Panc1 (cell line): ENCODE measurements around the gene P2RX4. TPM values are rescaled to one million over a fixed set of nuclear protein-coding genes. Genes with fewer than 3 reads are reported as not detected.

Source experiments
- ATAC-seq: fragments of 200-7000 bp; cut with Tn5 transposase; 2 replicates; pipeline ENCODE4 v1.9.1; 2020; ENCODE audit warnings: mild to moderate bottlenecking, moderate library complexity
- BruUV-seq: library from RNA; stranded (reverse); fragments of 400-500 nt; replicated peaks from 2 replicates; lab custom pipeline; 2021; lab: Mats Ljungman, UMichigan
- CTCF ChIA-PET: fragments of 300-600 bp; sonication (Branson Sonifier 250); formaldehyde crosslinking; loops from one replicate; lab custom pipeline; 2022; ENCODE audit warnings: antibody characterized with exemption; lab: Charles Lee
- POLR2A ChIA-PET: fragments of 300-600 bp; sonication (Branson Sonifier 250); formaldehyde crosslinking; loops from one replicate; lab custom pipeline; 2022; ENCODE audit warnings: antibody characterized with exemption; lab: Charles Lee
- DNase-seq: peaks from one replicate; pipeline ENCODE4 v3.0.0-alpha.2; 2010; ENCODE audit warnings: low read depth, low spot score
- H3K27ac ChIP-seq: 2 replicates; pipeline ENCODE4 v1.5.1; 2011; ENCODE audit warnings: mild to moderate bottlenecking, low read length, inconsistent platforms
- H3K27me3 ChIP-seq: fragments of 200-500 bp; sonication (Bioruptor generic); 2 replicates; pipeline ENCODE4 v1.6.0; 2014; ENCODE audit warnings: low read length, inconsistent platforms; ENCODE audit not compliant: control insufficient read depth, insufficient read depth
- H3K36me3 ChIP-seq: fragments of 200-500 bp; sonication (Bioruptor generic); 2 replicates; pipeline ENCODE4 v1.5.1; 2014; ENCODE audit warnings: inconsistent platforms, mild to moderate bottlenecking, low read length, moderate library complexity; ENCODE audit not compliant: control insufficient read depth, insufficient read depth
- H3K4me1 ChIP-seq: 2 replicates; pipeline ENCODE4 v1.5.1; 2011; ENCODE audit warnings: inconsistent platforms, mild to moderate bottlenecking, low read length, moderate library complexity; ENCODE audit not compliant: control insufficient read depth, insufficient read depth
- H3K4me3 ChIP-seq, 2 experiments: 2 replicates each; pipeline ENCODE4 v1.5.1; 2011 to 2012; ENCODE audit warnings: low read depth in 2 of 2, low read length in 2 of 2, mild to moderate bottlenecking in 2 of 2, inconsistent platforms in 1 of 2, moderate library complexity in 1 of 2
- H3K9me3 ChIP-seq: fragments of 200-500 bp; sonication (Bioruptor generic); 2 replicates; pipeline ENCODE4 v1.5.1; 2014; ENCODE audit warnings: low read depth, mild to moderate bottlenecking, inconsistent platforms, low read length, moderate library complexity; ENCODE audit not compliant: control insufficient read depth, insufficient read depth
- CTCF ChIP-seq: fragments of 450-650 bp; IDR thresholded peaks from 2 replicates; pipeline ENCODE4 v1.5.1; 2017; ENCODE audit warnings: mild to moderate bottlenecking
- POLR2AphosphoS5 ChIP-seq: IDR thresholded peaks from 2 replicates; pipeline ENCODE4 v1.6.1; 2012; ENCODE audit warnings: mild to moderate bottlenecking, low read depth, low read length, moderate library complexity
- SIN3A ChIP-seq: IDR thresholded peaks from 2 replicates; pipeline ENCODE4 v1.6.1; 2012; ENCODE audit warnings: low read depth, mild to moderate bottlenecking, low read length, moderate library complexity, borderline replicate concordance; ENCODE audit not compliant: insufficient read depth
- TCF7L2 ChIP-seq: IDR thresholded peaks from 2 replicates; pipeline ENCODE4 v1.6.1; 2011; ENCODE audit warnings: mild to moderate bottlenecking, low read depth, low read length, inconsistent platforms
- in situ Hi-C: cut with HindIII; loops from 2 replicates; pipeline ENCODE4 v1.10.0; 2016; ENCODE audit warnings: low sequenced_read_pairs, low pct_unique_long_range_greater_than_20kb
- intact Hi-C: fragments of 100-400 bp; cut with micrococcal nuclease; formaldehyde crosslinking; loops from one replicate; pipeline ENCODE4 v1.10.0; 2022; ENCODE audit not compliant: unreplicated experiment
- total RNA-seq: library from RNA; stranded (reverse); gene quantifications from one replicate; pipeline ENCODE4 v1.2.1, GENCODE V29; 2021; ENCODE audit not compliant: unreplicated experiment
- TF ChIP-seq, protein P1 (sequence below), 2 experiments: IDR thresholded peaks; 2 replicates each; pipeline ENCODE4 v1.6.1; 2011 to 2012; ENCODE audit warnings: low read depth in 2 of 2, control low read depth in 1 of 2, low read length in 1 of 2, mild to moderate bottlenecking in 1 of 2, moderate library complexity in 1 of 2; ENCODE audit not compliant: insufficient read depth in 1 of 2

Gene P2RX4
- total RNA-seq, 1 experiment from 2014 or later = 12.4 TPM

- no peaks in the 10 kb centered on the region for H3K27me3 ChIP-seq
- no peak overlapping the region for H3K4me3 ChIP-seq
- no peak for TF ChIP-seq TCF7L2
- TF ChIP-seq SIN3A = no peak
- no peak for TF ChIP-seq POLR2AphosphoS5
- TF ChIP-seq CTCF = no peak
- TF ChIP-seq, protein P1, sequence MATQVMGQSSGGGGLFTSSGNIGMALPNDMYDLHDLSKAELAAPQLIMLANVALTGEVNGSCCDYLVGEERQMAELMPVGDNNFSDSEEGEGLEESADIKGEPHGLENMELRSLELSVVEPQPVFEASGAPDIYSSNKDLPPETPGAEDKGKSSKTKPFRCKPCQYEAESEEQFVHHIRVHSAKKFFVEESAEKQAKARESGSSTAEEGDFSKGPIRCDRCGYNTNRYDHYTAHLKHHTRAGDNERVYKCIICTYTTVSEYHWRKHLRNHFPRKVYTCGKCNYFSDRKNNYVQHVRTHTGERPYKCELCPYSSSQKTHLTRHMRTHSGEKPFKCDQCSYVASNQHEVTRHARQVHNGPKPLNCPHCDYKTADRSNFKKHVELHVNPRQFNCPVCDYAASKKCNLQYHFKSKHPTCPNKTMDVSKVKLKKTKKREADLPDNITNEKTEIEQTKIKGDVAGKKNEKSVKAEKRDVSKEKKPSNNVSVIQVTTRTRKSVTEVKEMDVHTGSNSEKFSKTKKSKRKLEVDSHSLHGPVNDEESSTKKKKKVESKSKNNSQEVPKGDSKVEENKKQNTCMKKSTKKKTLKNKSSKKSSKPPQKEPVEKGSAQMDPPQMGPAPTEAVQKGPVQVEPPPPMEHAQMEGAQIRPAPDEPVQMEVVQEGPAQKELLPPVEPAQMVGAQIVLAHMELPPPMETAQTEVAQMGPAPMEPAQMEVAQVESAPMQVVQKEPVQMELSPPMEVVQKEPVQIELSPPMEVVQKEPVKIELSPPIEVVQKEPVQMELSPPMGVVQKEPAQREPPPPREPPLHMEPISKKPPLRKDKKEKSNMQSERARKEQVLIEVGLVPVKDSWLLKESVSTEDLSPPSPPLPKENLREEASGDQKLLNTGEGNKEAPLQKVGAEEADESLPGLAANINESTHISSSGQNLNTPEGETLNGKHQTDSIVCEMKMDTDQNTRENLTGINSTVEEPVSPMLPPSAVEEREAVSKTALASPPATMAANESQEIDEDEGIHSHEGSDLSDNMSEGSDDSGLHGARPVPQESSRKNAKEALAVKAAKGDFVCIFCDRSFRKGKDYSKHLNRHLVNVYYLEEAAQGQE (IDR thresholded peaks at IDR 0.05; ENCODE audit: insufficient read depth in 1 of 2, low read depth in 2 of 2, low read length in 1 of 2) = no peak
- in situ Hi-C loops (no loop called here), intact Hi-C loops (no loop called here)
- no peaks in the 10 kb centered on the region for H3K4me1 ChIP-seq
- ChIA-PET POLR2A (interaction anchor here (0.7 kb wide), 1 partner anchor 49 kb away, joined by 13 read pairs; no protein-coding TSS in a partner anchor), CTCF (no interaction called here)
- no TSS peak for BruUV-seq
- no peaks in the 10 kb centered on the region for H3K36me3 ChIP-seq
- H3K27ac ChIP-seq = no peak overlapping the region
- no peaks in the 10 kb centered on the region for H3K9me3 ChIP-seq
- no peak for ATAC-seq
- DNase-seq = no peak
Measured at GRCh38 chr12:121166356-121166755, 43.6 kb upstream of the P2RX4 start.

DNA sequence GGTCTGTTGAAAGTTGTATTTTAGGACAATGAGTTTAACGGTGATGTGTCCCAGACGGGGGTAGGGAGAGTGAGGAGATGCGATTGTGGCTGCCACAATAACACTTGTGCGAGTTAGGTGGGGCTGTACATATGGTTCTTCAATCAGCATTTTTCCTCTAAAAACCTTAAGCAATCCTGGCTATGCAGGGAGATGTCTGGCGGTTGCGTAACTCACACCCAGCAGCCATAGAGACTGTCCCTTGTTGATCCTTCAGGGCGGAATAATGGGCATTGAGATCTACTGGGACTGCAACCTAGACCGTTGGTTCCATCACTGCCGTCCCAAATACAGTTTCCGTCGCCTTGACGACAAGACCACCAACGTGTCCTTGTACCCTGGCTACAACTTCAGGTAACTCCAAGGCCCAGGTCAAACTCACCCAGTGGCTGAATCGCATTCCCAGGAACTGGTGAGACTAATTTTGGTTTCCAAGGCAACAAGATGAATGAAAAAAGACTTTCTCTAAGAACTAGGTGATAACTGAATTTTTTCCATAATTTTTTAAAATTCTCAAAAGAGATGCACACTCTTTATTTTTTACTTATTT lies 42.6 kb upstream of the P2RX4 start:
- no peak for ATAC-seq
- DNase-seq = no peak
- intact Hi-C loops = no loop called here
- no TSS peak for BruUV-seq
- Histone ChIP-seq H3K9me3 (no peaks in the 10 kb centered on the region), H3K36me3 (no peaks in the 10 kb centered on the region), H3K27ac (no peak overlapping the region), H3K27me3 (no peaks in the 10 kb centered on the region), H3K4me1 (no peaks in the 10 kb centered on the region), H3K4me3 (no peak overlapping the region)
- in situ Hi-C loops = no loop called here
- POLR2A ChIA-PET = no interaction called here
- CTCF ChIA-PET = no interaction called here
- TF ChIP-seq TCF7L2 = no peak
- no peak for TF ChIP-seq POLR2AphosphoS5
- TF ChIP-seq, protein P1 (IDR thresholded peaks at IDR 0.05; ENCODE audit: insufficient read depth in 1 of 2, low read depth in 2 of 2, low read length in 1 of 2) = no peak
- TF ChIP-seq SIN3A = no peak
- no peak for TF ChIP-seq CTCF
